ENCODE results near the gene DNAJC18. TPM values are rescaled to one million over a fixed set of nuclear protein-coding genes. Genes with fewer than 3 reads are reported as not detected.
"Not testable (repeated sequence)": the region's sequence is repeated elsewhere in the genome, so short reads cannot be mapped to it uniquely, and the experiment has no call there.

Gene DNAJC18
- total RNA-seq, 1 donor from 2014 or later, result 9.8 TPM

GRCh38 chr5:139390639-139391569 is 48.4 kb downstream of the DNAJC18 start:
- intact Hi-C loops (cut with micrococcal nuclease), result loop anchor here (5.0 to 10.0 kb wide), 3 partner anchors 119 to 736 kb away; partner anchors contain the start of gene SIL1

- intact Hi-C loops (cut with micrococcal nuclease), result loop anchor here (5.0 to 10.0 kb wide), 3 partner anchors 118 to 735 kb away; partner anchors contain the start of gene SIL1
Measured at GRCh38 chr5:139389701-139390638, 49.4 kb downstream of the DNAJC18 start, which contains the start of gene MZB1. Gene MZB1, minus strand, starts transcription at chr5:139389913. Its CDS starts 57 bp downstream, at chr5:139389856.

GRCh38 chr5:139388198-139388821 is 51.0 kb downstream of the DNAJC18 start:
- intact Hi-C loops (cut with micrococcal nuclease), result no loop called here

GRCh38 chr5:139387611-139388197 is 51.6 kb downstream of the DNAJC18 start:
- intact Hi-C loops (cut with micrococcal nuclease), result no loop called here

GRCh38 chr5:139386956-139387355 is 52.4 kb downstream of the DNAJC18 start:
- intact Hi-C loops (cut with micrococcal nuclease), result not testable (repeated sequence)

- intact Hi-C loops (cut with micrococcal nuclease), result no loop called here
Measured at GRCh38 chr5:139386050-139386438, 53.3 kb downstream of the DNAJC18 start.

- intact Hi-C loops (cut with micrococcal nuclease), result no loop called here
Measured at GRCh38 chr5:139385061-139386049, 54.0 kb downstream of the DNAJC18 start.

- intact Hi-C loops (cut with micrococcal nuclease), result no loop called here
Measured at GRCh38 chr5:139384591-139385051, 54.7 kb downstream of the DNAJC18 start.

GRCh38 chr5:139383993-139384590 is 55.2 kb downstream of the DNAJC18 start:
- intact Hi-C loops (cut with micrococcal nuclease), result no loop called here

- intact Hi-C loops (cut with micrococcal nuclease), result no loop called here
Measured at GRCh38 chr5:139383275-139383992, 55.9 kb downstream of the DNAJC18 start, which contains the start of gene SLC23A1. Gene SLC23A1, minus strand, starts transcription at chr5:139383297. Its CDS starts 44 bp downstream, at chr5:139383253.

GRCh38 chr5:139382807-139383206 is 56.5 kb downstream of the DNAJC18 start:
- intact Hi-C loops (cut with micrococcal nuclease), result no loop called here

- intact Hi-C loops (cut with micrococcal nuclease), result no loop called here
Measured at GRCh38 chr5:139381837-139382761, 57.2 kb downstream of the DNAJC18 start.

- intact Hi-C loops (cut with micrococcal nuclease), result no loop called here
Measured at GRCh38 chr5:139379626-139380449, 59.5 kb downstream of the DNAJC18 start.

- intact Hi-C loops (cut with micrococcal nuclease), result no loop called here
Measured at GRCh38 chr5:139378941-139379361, 60.4 kb downstream of the DNAJC18 start.

- intact Hi-C loops (cut with micrococcal nuclease), result no loop called here
Measured at GRCh38 chr5:139378101-139378825, 61.1 kb downstream of the DNAJC18 start.
